Measurements from ENCODE around the gene DENND5B. TPM values are rescaled to one million over a fixed set of nuclear protein-coding genes. Genes with fewer than 3 reads are reported as not detected.
A peak's percentile ranks its signal among the peaks of the same experiment; 100 is the strongest.
"Not testable (repeated sequence)": the region's sequence is repeated elsewhere in the genome, so short reads cannot be mapped to it uniquely, and the experiment has no call there.

Gene DENND5B
- total RNA-seq, 2 experiments from 2014 or later: 0.32 to 0.48 TPM

DNA sequence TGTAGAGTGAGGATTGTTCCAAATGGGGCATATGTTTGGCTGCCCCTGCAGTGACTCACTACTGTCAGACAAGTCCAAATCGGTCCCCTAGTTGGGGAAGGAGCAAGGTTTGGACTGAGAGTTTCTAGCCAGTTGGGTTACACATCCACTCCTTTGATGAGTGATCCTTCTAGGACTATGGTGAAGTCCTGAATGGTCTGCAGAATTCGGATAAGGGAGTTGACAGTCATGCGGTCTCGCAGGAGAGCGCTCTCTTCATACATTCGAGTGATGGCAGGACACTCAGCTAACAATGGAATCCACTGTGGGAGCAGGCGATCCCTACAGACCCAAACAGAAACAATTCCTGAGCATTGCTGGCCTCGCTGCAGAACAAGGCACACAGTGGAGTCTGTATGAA is 203.5 kb downstream of the DENND5B start:
- ATAC-seq (no peak), DNase-seq (no peak)
- intact Hi-C loops (cut with DNase I, micrococcal nuclease): no loop called here
- no peaks in the 10 kb centered on the region for H3K4me1 Mint-ChIP-seq
- ChIA-PET CTCF (interaction anchor here (0.6 to 4.1 kb wide), 3 partner anchors 15 to 942 kb away, joined by 3 to 14 read pairs (median 3); no protein-coding TSS in a partner anchor), POLR2A (no interaction called here)
- H3K27me3 Mint-ChIP-seq: peaks cover 1% of the 10 kb centered on the region
- no peaks in the 10 kb centered on the region for H3K9me3 Mint-ChIP-seq (ENCODE audit: low read depth)
- no peak overlapping the region for H3K4me3 Mint-ChIP-seq
- H3K27ac Mint-ChIP-seq: no peak overlapping the region
- H3K36me3 Mint-ChIP-seq (ENCODE audit: low read depth): no peaks in the 10 kb centered on the region

- peaks cover 1% of the 10 kb centered on the region for H3K27me3 Mint-ChIP-seq
- H3K9me3 Mint-ChIP-seq (ENCODE audit: low read depth): no peaks in the 10 kb centered on the region
- H3K36me3 Mint-ChIP-seq (ENCODE audit: low read depth): no peaks in the 10 kb centered on the region
- intact Hi-C loops (cut with DNase I, micrococcal nuclease): no loop called here
- CTCF ChIA-PET: interaction anchor here (0.6 to 4.1 kb wide), 2 partner anchors 16 to 943 kb away, joined by 3 to 14 read pairs; no protein-coding TSS in a partner anchor
- no peak overlapping the region for H3K27ac Mint-ChIP-seq
- no peaks in the 10 kb centered on the region for H3K4me1 Mint-ChIP-seq
- POLR2A ChIA-PET: no interaction called here
- DNase-seq (no peak), ATAC-seq (no peak)
- H3K4me3 Mint-ChIP-seq: no peak overlapping the region
Measured at GRCh38 chr12:31387011-31387410, 203.9 kb downstream of the DENND5B start.

- no peak overlapping the region for H3K4me3 Mint-ChIP-seq
- CTCF ChIA-PET: interaction anchor here (4.1 kb wide), 1 partner anchor 16 kb away, joined by 14 read pairs; no protein-coding TSS in a partner anchor
Measured at GRCh38 chr12:31386364-31386777, 204.6 kb downstream of the DENND5B start.

DNA sequence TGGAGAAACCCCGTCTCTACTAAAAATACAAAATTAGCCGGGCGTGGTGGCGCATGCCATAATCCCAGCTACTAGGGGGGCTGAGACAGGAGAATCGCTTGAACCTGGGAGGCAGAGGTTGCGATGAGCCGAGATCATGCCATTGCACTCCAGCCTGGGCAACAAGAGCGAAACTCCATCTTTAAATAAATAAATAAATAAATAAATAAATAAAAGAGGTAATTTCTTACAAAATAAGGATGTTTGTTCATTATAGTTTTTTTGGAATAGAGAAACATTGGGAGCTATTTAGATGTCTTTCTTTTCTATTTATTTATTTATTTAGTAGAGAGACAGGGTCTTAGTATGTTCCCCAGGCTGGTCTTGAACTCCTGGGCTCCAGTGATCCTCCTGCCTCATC is 213.7 kb downstream of the DENND5B start:
- H3K4me1 Mint-ChIP-seq; H3K27ac Mint-ChIP-seq; POLR2A ChIA-PET; ATAC-seq; DNase-seq; intact Hi-C loops (cut with DNase I, micrococcal nuclease); CTCF ChIA-PET; H3K4me3 Mint-ChIP-seq; H3K36me3 Mint-ChIP-seq (ENCODE audit: low read depth); H3K27me3 Mint-ChIP-seq; H3K9me3 Mint-ChIP-seq (ENCODE audit: low read depth): not testable (repeated sequence)

More at GRCh38 chr12:31386364-31386777, 204.6 kb downstream of the DENND5B start:
- no peak overlapping the region for H3K27ac Mint-ChIP-seq
- no peaks in the 10 kb centered on the region for H3K36me3 Mint-ChIP-seq (ENCODE audit: low read depth)
- no peaks in the 10 kb centered on the region for H3K9me3 Mint-ChIP-seq (ENCODE audit: low read depth)
- no peak for DNase-seq
- peaks cover 1% of the 10 kb centered on the region for H3K27me3 Mint-ChIP-seq
- POLR2A ChIA-PET: no interaction called here
- intact Hi-C loops (cut with DNase I, micrococcal nuclease): no loop called here
- no peak for ATAC-seq
- no peaks in the 10 kb centered on the region for H3K4me1 Mint-ChIP-seq

DNA sequence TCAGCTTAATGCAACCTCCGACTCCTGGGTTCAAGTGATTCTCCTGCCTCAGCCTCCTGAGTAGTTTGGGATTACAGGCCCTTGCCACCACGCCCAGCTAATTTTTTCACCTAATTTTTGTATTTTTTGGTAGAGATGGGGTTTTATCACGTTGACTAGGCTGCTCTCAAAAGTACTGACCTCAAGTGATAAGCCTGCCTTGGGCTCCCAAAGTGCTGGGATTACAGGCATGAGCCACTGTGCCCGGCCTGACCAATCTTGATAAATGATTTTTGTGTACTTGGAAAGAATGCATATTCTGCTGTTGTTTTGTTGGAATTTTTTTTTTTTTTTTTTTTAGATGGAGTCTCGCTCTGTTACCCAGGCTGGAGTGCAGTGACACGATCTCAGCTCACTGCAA is 215.5 kb downstream of the DENND5B start:
- H3K4me3 Mint-ChIP-seq; DNase-seq; intact Hi-C loops (cut with DNase I, micrococcal nuclease); H3K9me3 Mint-ChIP-seq (ENCODE audit: low read depth); H3K4me1 Mint-ChIP-seq; CTCF ChIA-PET; H3K27me3 Mint-ChIP-seq; H3K27ac Mint-ChIP-seq; POLR2A ChIA-PET; ATAC-seq; H3K36me3 Mint-ChIP-seq (ENCODE audit: low read depth): not testable (repeated sequence)

DNA sequence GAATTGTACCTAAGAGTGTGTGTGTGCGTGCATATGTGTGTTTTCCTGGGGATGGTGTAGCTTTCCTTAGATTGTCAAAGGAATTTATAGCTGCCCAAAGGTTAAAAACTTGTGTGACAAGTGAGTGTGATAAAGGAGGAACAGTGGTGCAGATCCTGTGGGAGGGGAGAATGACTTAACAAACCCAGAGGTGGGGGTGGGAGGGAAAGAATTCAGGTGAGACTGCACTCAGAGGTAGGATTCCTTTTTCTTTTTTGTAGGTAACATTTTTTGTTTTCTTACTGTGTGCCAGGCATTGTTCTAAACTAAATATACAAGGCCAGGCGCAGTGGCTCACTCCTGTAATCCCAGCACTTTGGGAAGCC is 219.7 kb downstream of the DENND5B start:
- no peaks in the 10 kb centered on the region for H3K4me1 Mint-ChIP-seq
- H3K27me3 Mint-ChIP-seq: peaks cover 5% of the 10 kb centered on the region
- H3K27ac Mint-ChIP-seq: no peak overlapping the region
- no peak overlapping the region for H3K4me3 Mint-ChIP-seq
- DNase-seq (no peak), ATAC-seq (no peak)
- no peaks in the 10 kb centered on the region for H3K9me3 Mint-ChIP-seq (ENCODE audit: low read depth)
- no peaks in the 10 kb centered on the region for H3K36me3 Mint-ChIP-seq (ENCODE audit: low read depth)
- intact Hi-C loops (cut with DNase I, micrococcal nuclease): no loop called here
- CTCF ChIA-PET: interaction anchor here (1.4 kb wide), 1 partner anchor 99 kb away, joined by 3 read pairs; no protein-coding TSS in a partner anchor
- POLR2A ChIA-PET: no interaction called here

GRCh38 chr12:31370531-31371255 is 220.2 kb downstream of the DENND5B start:
- no peaks in the 10 kb centered on the region for H3K9me3 Mint-ChIP-seq (ENCODE audit: low read depth)
- DNase-seq: no peak
- H3K4me1 Mint-ChIP-seq: no peaks in the 10 kb centered on the region
- intact Hi-C loops (cut with DNase I, micrococcal nuclease): no loop called here
- ChIA-PET POLR2A (no interaction called here), CTCF (interaction anchor here (1.4 kb wide), 1 partner anchor 99 kb away, joined by 3 read pairs; no protein-coding TSS in a partner anchor)
- H3K27ac Mint-ChIP-seq: no peak overlapping the region
- no peaks in the 10 kb centered on the region for H3K36me3 Mint-ChIP-seq (ENCODE audit: low read depth)
- ATAC-seq: no peak
- peaks cover 5% of the 10 kb centered on the region for H3K27me3 Mint-ChIP-seq
- H3K4me3 Mint-ChIP-seq: no peak overlapping the region

DNA sequence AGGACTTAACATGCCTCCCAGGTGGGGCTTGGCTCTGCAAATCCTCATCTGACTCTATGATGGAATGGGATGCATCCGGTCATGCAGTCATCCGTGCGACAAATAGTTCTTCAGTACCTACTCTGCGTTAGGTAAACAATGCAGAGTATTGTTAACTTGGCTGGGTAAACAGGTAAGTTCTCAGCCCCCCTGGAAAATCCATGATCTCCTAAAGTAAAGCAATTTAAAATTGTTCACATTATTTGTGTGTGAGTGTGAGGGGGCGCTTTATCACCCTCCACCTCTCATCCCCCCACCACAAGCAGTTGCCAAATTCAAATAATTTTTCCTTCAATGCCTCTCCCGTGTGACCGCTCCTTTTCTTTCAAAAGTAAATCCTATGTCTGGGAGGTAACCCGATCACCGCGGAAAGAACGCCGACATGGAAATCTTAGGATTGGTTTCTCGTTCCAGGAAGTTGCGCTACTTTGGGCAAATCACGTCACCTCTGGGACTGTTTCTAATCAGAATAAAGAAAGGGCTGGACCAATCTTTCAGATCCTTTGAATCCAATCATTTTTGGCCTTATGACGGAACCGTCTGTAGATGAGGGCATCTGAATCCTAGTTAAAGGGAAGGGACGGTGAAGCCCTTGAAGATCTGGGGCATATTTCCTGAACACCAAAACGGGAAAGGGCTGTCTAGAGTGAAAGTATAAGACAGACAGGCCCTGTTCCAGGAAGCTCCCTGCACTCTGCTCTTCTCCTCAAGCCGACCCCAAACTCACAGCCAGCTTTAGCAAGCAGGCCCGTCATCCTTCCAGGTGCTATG is 221.0 kb downstream of the DENND5B start:
- no peak for DNase-seq
- H3K27me3 Mint-ChIP-seq: peaks cover 5% of the 10 kb centered on the region
- no peaks in the 10 kb centered on the region for H3K36me3 Mint-ChIP-seq (ENCODE audit: low read depth)
- H3K9me3 Mint-ChIP-seq (ENCODE audit: low read depth): no peaks in the 10 kb centered on the region
- no peaks in the 10 kb centered on the region for H3K4me1 Mint-ChIP-seq
- no peak overlapping the region for H3K4me3 Mint-ChIP-seq
- intact Hi-C loops (cut with DNase I, micrococcal nuclease): no loop called here
- ATAC-seq: no peak
- no peak overlapping the region for H3K27ac Mint-ChIP-seq
- ChIA-PET POLR2A (no interaction called here), CTCF (interaction anchor here (1.4 kb wide), 1 partner anchor 98 kb away, joined by 3 read pairs; no protein-coding TSS in a partner anchor)

- DNase-seq (no peak), ATAC-seq (no peak)
- CTCF ChIA-PET: interaction anchor here (0.6 kb wide), 1 partner anchor 1137 kb away, joined by 3 read pairs; no protein-coding TSS in a partner anchor
- POLR2A ChIA-PET: no interaction called here
- no peaks in the 10 kb centered on the region for H3K4me1 Mint-ChIP-seq
- intact Hi-C loops (cut with DNase I, micrococcal nuclease): no loop called here
- no peaks in the 10 kb centered on the region for H3K9me3 Mint-ChIP-seq (ENCODE audit: low read depth)
- no peaks in the 10 kb centered on the region for H3K36me3 Mint-ChIP-seq (ENCODE audit: low read depth)
- no peak overlapping the region for H3K4me3 Mint-ChIP-seq
- H3K27me3 Mint-ChIP-seq: peaks cover 5% of the 10 kb centered on the region
- H3K27ac Mint-ChIP-seq: no peak overlapping the region
Measured at GRCh38 chr12:31368666-31369361, 222.1 kb downstream of the DENND5B start.

DNA sequence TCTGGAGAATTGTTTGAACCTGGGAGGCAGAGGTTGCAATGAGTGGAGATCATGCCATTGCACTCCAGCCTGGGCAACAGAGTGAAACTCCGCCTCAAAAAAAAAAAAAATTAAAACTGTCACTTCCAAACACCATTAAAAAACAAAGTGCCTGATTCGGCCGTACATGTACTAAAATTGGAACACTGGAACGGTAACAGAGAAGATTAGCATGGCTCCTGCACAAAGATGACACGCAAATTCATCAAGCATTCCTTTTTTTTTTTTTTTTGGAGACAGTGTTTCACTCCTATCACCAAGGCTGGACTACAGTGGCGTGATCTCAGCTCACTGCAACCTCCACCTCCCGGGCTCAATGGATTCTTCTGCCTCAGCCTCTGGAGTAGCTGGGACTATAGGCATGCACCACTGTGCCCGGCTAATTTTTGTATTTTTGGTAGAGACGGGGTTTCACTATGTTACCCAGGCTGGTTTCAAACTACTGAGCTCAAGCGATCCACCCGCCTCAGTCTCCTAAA is 224.8 kb downstream of the DENND5B start:
- Mint-ChIP-seq H3K4me3 (no peak overlapping the region), H3K27ac (no peak overlapping the region), H3K36me3 (ENCODE audit: low read depth) (no peaks in the 10 kb centered on the region), H3K27me3 (peaks cover 5% of the 10 kb centered on the region), H3K9me3 (ENCODE audit: low read depth) (no peaks in the 10 kb centered on the region), H3K4me1 (peaks cover 14% of the 10 kb centered on the region)
- intact Hi-C loops (cut with DNase I, micrococcal nuclease): no loop called here
- CTCF ChIA-PET: interaction anchor here (0.6 kb wide), 1 partner anchor 36 kb away, joined by 4 read pairs; no protein-coding TSS in a partner anchor
- POLR2A ChIA-PET: no interaction called here
- ATAC-seq: no peak
- DNase-seq: no peak

DNA sequence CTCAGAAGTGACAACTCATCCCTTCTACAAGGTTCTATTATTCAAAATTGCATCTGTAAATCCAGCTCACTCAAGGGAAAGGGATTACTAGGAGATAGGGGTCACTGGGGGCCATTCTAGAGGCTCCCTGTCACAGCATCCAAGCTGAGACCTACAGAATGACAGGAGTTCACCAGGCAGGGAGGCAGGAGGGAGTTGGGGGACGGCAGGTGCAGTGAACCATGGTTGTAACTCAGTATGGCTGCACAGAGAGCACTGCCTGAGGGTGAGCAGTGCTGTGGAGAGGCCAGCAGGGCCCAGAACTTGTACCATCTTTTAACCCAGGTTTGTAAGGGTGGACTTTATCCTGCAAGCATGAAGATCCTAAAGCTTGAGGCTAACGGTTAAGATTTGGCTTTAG is 227.1 kb downstream of the DENND5B start:
- no peak overlapping the region for H3K4me3 Mint-ChIP-seq
- H3K27ac Mint-ChIP-seq: peak overlapping the region; percentile 31
- peaks cover 14% of the 10 kb centered on the region for H3K4me1 Mint-ChIP-seq
- no peaks in the 10 kb centered on the region for H3K36me3 Mint-ChIP-seq (ENCODE audit: low read depth)
- ChIA-PET POLR2A (no interaction called here), CTCF (interaction anchor here (0.8 to 1.2 kb wide), 3 partner anchors 71 to 113 kb away, joined by 3 to 4 read pairs (median 4); no protein-coding TSS in a partner anchor)
- no peaks in the 10 kb centered on the region for H3K9me3 Mint-ChIP-seq (ENCODE audit: low read depth)
- DNase-seq (no peak), ATAC-seq (no peak)
- intact Hi-C loops (cut with DNase I, micrococcal nuclease): loop anchor here (2.0 to 5.0 kb wide), 3 partner anchors 112 to 247 kb away; no protein-coding TSS in a partner anchor
- peaks cover 3% of the 10 kb centered on the region for H3K27me3 Mint-ChIP-seq
